RWPE2 (cell line): ENCODE data around the gene ANKRD12.

Experiments
- ATAC-seq: fragments of 200-7000 bp; cut with Tn5 transposase; 3 replicates; pipeline ENCODE4 v1.9.1; 2021; ENCODE audit warnings: low read depth
- DNase-seq: peaks from one replicate; pipeline ENCODE4 v3.0.0-alpha.2; 2020; ENCODE audit warnings: low spot score
- H3K27ac ChIP-seq: fragments of 450-650 bp; 2 replicates; pipeline ENCODE4 v1.5.1; 2017; ENCODE audit warnings: mild to moderate bottlenecking; ENCODE audit not compliant: poor library complexity, severe bottlenecking
- H3K27me3 ChIP-seq: fragments of 250-450 bp; sonication (Bioruptor Pico); 2 replicates; pipeline ENCODE4 v1.5.1; 2021; ENCODE audit warnings: mild to moderate bottlenecking, moderate library complexity; ENCODE audit not compliant: insufficient read depth, poor library complexity, severe bottlenecking
- H3K36me3 ChIP-seq: fragments of 250-450 bp; sonication (Bioruptor Pico); 2 replicates; pipeline ENCODE4 v1.5.1; 2020; ENCODE audit warnings: low read depth, mild to moderate bottlenecking, moderate library complexity
- H3K4me1 ChIP-seq: fragments of 250-450 bp; sonication (Bioruptor Pico); 2 replicates; pipeline ENCODE4 v1.5.1; 2021; ENCODE audit warnings: mild to moderate bottlenecking, moderate library complexity; ENCODE audit not compliant: insufficient read depth, poor library complexity, severe bottlenecking
- H3K4me3 ChIP-seq: fragments of 250-450 bp; sonication (Bioruptor Pico); 2 replicates; pipeline ENCODE4 v1.5.1; 2021; ENCODE audit warnings: mild to moderate bottlenecking, moderate library complexity; ENCODE audit not compliant: severe bottlenecking
- H3K9me3 ChIP-seq: fragments of 250-450 bp; sonication (Bioruptor Pico); 2 replicates; pipeline ENCODE4 v1.5.1; 2021; ENCODE audit warnings: mild to moderate bottlenecking, moderate library complexity; ENCODE audit not compliant: severe bottlenecking
- CTCF ChIP-seq: fragments of 450-650 bp; IDR thresholded peaks from one replicate; pipeline ENCODE4 v1.5.1; 2017; ENCODE audit warnings: mild to moderate bottlenecking, moderate library complexity; ENCODE audit not compliant: poor library complexity, severe bottlenecking

Gene ANKRD12

GRCh38 chr18:9150121-9150520, 13.5 kb downstream of the ANKRD12 start:
- no peak overlapping the region for H3K27ac ChIP-seq
- no peaks in the 10 kb centered on the region for H3K27me3 ChIP-seq
- ATAC-seq (no peak), DNase-seq (no peak)
- H3K36me3 ChIP-seq: peaks cover 4% of the 10 kb centered on the region; the same call in 1 of the 2 replicates
- H3K9me3 ChIP-seq: no peaks in the 10 kb centered on the region
- H3K4me1 ChIP-seq: peaks cover 21% of the 10 kb centered on the region
- TF ChIP-seq CTCF: no peak
- no peak overlapping the region for H3K4me3 ChIP-seq

- no peak for DNase-seq
- ATAC-seq: no peak
- no peak for TF ChIP-seq CTCF
- Histone ChIP-seq H3K27me3 (no peaks in the 10 kb centered on the region), H3K4me3 (no peak overlapping the region), H3K9me3 (no peaks in the 10 kb centered on the region), H3K4me1 (no peaks in the 10 kb centered on the region), H3K36me3 (no peaks in the 10 kb centered on the region), H3K27ac (no peak overlapping the region)
Measured at GRCh38 chr18:9153256-9153655, 16.7 kb downstream of the ANKRD12 start.

- ATAC-seq (no peak), DNase-seq (no peak)
- Histone ChIP-seq H3K27me3 (no peaks in the 10 kb centered on the region), H3K4me1 (no peaks in the 10 kb centered on the region), H3K9me3 (no peaks in the 10 kb centered on the region), H3K4me3 (no peak overlapping the region), H3K27ac (no peak overlapping the region), H3K36me3 (no peaks in the 10 kb centered on the region)
- TF ChIP-seq CTCF: no peak
Measured at GRCh38 chr18:9156604-9157249, 20.1 kb downstream of the ANKRD12 start.

- no peak for DNase-seq
Measured at GRCh38 chr18:9157806-9158205, 21.2 kb downstream of the ANKRD12 start.

More at GRCh38 chr18:9157806-9158205, 21.2 kb downstream of the ANKRD12 start:
- Histone ChIP-seq H3K27me3 (no peaks in the 10 kb centered on the region), H3K4me3 (no peak overlapping the region), H3K4me1 (no peaks in the 10 kb centered on the region), H3K36me3 (no peaks in the 10 kb centered on the region), H3K9me3 (peaks cover 3% of the 10 kb centered on the region), H3K27ac (no peak overlapping the region)
- ATAC-seq: no peak
- TF ChIP-seq CTCF: no peak
